GM18861 (cell line): ENCODE data around the gene XAF1.
"Not testable (repeated sequence)": the region's sequence is repeated elsewhere in the genome, so short reads cannot be mapped to it uniquely, and the experiment has no call there.

ENCODE experiments used
- ATAC-seq: cut with Tn5 transposase; IDR thresholded peaks from one replicate; pipeline ENCODE4 v1.9.1; 2021; ENCODE audit not compliant: unreplicated experiment

Gene XAF1

GRCh38 chr17:6753006-6753445, 2.8 kb upstream of the XAF1 start:
- ATAC-seq: no peak

DNA sequence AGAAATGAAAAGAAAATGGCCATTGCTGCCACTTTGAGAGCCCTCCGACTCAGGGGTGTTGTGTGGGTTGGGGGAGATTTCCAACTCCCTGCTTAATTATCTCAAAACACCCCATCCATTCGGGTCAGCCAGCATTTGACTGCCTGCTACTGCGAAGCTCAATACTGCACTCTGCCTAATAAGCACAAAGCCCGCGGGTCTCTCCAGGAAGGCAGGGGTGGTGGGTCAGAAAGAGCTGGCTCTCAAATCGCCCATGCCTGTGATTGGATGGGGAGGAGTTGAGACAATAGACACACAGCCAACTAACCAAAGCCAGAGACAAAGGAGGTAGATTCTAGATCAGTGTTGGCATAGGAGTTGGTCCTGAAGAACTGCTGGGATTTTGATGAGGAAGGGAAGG, 2.3 kb upstream of the XAF1 start:
- ATAC-seq: no peak

DNA sequence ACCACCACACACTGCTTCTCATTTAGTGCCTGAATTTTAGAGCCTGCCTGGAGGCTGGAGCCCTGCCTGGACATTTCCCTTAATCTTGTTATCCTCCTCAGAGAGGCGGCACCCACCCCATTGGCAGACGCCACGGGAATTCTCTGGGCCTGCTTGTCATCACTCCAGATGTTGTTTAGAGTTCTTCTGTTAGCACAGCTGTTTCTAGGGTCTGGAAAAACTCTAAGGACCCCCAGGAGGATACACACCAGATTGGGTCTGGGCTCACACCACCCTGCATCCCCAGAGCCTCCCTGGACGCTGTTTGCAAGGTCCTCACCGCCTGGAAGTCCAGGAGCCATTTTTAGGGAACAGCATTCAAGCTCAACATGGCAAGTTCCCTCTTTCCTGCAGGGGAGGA, 565 bp upstream of the XAF1 start:
- ATAC-seq: no peak

DNA sequence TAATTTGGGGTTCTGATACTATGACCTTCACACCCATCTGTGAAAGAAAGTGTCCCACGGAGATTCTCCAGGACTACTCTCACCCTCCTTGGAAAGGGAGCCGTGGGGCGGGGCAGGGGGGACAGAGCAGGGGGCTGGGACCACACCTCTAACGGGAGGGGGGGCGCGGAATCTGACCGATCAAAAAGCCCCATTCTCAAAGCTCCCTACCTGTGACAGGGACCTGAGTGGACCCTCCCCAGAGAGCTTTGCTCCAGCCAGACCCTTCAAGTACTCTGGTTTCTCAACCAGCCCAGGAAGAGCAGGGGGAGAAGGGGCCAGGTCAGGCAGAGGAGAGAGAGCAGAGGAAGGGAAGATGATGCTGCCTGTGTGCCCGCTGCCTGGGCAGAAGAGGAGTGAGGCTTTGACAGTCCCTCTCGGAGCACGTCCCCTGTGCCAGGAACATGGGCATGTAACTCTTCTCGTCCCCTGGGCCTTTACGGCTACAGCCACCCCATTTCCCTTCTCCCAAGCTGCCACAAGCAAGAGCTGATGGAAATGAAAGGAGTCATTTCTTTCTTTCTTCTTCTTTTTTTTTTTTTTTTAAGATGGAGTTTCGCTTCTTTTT, 682 bp downstream of the XAF1 start:
- ATAC-seq: no peak

DNA sequence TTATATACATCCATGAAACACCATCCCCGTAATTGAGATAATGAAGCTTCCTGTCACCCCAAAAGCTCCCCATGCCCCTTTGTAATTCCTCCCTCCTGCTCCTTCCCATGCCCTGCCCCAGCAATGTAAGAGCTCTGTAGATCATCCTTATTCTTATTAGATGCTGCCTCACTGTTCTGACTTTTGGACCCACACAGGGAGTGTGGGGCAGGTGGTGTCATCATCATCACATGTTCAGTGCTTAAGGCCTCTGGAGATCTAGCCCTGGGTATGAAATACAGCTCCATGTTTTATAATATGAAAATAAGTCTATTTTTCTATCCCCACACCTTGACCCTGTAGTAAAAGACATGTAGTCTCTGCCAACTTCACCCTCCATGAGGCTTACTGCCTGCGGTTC, 1.9 kb downstream of the XAF1 start:
- no peak for ATAC-seq

- no peak for ATAC-seq
Observed at GRCh38 chr17:6761779-6762178, 5.9 kb downstream of the XAF1 start.

DNA sequence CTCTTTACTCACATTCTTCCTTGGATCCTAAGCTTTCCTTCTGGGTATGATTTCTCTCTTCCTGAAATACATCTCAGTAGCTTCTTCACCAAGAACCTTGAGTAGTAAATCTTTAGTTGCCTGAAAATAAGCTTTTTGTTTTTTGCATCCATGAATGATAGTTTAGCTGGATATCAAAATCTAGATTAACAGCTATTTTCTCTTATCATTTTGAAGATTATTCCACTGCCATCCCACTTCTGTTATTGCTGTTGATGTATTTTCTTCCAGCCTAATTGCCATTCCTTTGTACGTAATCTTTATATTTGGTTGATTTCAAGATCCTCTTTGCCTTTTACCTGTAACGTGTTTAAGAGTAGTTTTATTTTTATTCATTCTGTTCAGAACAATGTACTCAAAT, 12.6 kb downstream of the XAF1 start:
- no peak for ATAC-seq

DNA sequence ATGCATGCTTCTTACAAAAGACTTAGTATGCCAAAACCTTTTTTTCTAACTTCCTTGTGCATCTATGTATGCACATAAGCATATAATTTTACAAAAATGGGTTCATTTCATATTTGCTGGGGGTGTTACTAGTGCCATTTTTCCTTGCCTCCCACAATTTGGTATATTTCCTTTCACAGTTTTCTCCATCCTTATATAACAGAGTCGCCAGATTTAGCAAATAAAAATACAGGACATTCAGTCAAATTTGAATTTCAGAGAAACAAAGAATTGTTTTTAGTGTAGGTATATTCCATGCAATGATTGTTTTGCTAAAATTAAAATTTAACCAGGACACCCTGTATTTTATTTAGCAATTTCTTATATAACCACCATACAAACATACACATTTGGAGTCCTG, 16.2 kb downstream of the XAF1 start:
- no peak for ATAC-seq

GRCh38 chr17:6774906-6775305, 19.1 kb downstream of the XAF1 start:
- ATAC-seq: not testable (repeated sequence)

GRCh38 chr17:6775871-6776405, 20.1 kb downstream of the XAF1 start, which contains the start of gene FBXO39:
Gene FBXO39, plus strand, starts transcription at chr17:6776215. Its CDS starts 3,654 bp downstream, at chr17:6779869.
- no peak for ATAC-seq

GRCh38 chr17:6779411-6779810, 23.6 kb downstream of the XAF1 start:
- ATAC-seq: no peak

- ATAC-seq: no peak
Observed at GRCh38 chr17:6780001-6780400, 24.2 kb downstream of the XAF1 start.

DNA sequence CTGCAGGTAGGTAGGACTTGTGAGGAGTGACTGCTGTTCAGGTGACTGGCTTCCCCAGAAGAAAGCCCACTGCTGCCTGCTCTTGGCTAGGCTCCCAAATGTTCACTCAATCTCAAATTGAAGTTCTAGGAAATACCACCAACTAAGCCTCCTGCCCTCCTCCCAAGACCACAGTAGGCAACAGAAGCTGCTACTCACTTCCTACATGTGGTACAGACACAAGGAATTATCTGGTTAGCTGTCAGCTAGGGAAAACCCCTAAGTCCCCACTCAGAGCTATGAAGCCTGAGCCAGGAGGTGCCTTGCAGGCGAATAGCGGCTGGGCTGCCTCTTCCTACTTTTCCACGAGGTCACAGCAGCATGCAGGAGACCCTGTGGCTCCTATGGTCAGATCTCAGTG, 25.0 kb downstream of the XAF1 start:
- ATAC-seq: no peak

GRCh38 chr17:6782244-6782643, 26.4 kb downstream of the XAF1 start:
- ATAC-seq: no peak

- ATAC-seq: no peak
Observed at GRCh38 chr17:6786618-6787017, 30.8 kb downstream of the XAF1 start.

DNA sequence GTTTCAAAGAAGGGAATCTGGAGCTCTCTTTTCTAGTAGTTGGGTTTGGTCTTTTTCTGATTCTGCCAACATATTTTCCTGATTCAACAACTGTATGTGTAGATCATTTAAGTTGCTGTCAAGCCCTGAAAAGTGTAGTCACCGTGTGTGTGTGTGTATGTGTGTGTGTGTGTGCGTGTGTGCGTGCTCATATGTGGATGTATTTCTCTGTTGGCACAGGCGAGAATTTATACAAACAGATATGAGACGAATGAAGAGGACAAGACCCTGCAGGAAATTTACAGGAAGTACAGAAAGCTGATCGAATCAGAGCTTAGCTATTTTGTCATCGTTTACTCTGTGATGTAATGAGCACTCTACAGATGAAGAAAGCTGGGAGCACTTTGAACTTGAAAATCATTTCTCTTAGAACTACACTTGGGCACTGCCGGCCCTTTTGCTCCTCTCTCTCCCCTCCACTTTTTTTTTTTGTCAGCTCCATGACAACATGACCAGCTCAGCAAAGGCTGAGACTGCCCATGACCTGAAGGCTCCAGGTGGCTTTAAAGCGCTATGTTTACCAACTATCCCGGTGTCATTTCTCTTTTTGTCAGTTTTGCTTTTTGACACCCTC, 31.3 kb downstream of the XAF1 start:
- ATAC-seq: no peak

GRCh38 chr17:6789146-6789545, 33.3 kb downstream of the XAF1 start:
- ATAC-seq: no peak

DNA sequence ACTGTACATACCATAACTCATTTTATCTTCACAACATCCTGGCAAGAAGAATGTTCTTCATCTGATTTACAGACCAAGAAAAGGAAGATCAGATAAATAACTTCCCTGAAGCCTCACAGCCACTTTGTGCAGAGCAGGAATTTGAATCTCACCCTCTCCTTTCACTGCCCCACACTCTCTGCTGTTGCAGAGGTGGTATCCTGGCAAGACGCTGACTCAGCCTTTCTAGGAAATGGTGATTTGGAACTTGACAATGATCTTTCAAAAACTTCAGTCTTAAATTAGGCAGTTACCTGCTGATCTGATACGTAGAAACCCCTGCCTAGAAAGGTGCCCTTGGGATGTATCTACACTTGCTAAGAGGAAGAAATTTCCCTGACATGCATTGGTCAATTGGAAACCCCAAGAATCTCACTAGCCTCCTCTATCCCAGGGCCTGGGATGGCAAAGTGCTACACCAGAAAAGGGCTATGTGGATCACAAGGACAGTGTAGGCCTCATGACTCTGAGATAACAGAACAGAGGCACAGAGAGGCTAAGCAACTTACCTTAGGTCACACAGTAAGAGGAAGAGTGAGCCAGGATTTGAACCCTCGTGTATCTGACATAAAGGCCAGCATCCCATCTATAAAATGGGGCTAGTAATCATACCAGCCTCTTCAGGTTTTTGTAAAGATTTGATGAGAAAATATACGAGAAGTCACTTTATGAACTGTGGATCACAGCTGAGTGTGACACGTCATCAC, 38.1 kb downstream of the XAF1 start:
- ATAC-seq: no peak

- ATAC-seq: no peak
Observed at GRCh38 chr17:6796017-6796886, 40.4 kb downstream of the XAF1 start.

GRCh38 chr17:6796887-6797490, 41.1 kb downstream of the XAF1 start:
- ATAC-seq: no peak
